EL (cell line): ENCODE measurements around the gene HPSE.

Experiments used
- DNase-seq: peaks from one replicate; pipeline ENCODE4 v3.0.0-alpha.2; 2016

The HPSE gene

DNA sequence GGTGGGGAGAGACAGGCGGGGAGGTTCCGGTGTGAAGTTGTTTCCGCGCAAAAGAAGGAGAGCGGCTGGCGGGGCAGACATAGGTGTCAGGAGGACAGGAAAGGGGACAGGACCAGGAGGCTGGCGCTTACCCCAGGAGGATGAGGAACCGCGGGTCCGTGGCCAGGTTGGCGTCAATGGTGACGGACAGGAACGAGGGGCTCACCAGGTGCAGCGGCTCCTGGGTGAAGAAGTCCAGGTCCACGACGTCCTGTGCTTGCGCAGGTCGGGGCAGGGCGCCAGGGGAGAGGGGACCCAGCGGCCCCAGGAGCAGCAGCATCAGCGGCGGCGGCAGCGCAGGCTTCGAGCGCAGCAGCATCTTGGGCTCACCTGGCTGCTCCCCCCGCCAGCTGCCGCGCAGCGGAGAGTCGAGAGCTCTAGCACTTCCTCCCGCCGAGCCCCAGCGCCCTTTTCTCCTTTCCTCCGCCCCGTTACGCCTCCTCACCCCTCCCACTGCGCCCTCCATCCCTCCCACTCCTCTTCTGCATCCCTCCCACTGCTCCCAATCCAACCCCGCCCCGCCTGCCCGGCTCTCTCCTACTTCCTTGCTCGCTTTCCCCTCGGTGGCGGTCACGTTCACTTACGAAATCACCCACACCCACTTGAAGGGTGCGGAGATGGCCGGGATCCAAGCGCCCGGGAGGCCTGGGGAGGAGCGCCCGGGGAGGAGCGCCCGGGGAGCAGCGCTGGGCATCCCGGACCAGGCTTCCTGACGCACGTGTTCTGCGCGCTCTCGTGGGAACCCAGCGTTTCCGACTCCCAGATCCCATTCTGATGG, at the start of gene HPSE:
HPSE (minus strand) TSS at position 424 of the 817 bp plus-strand sequence; CDS start at position 358, 66 bp downstream.
- DNase-seq: peak; percentile 88

DNA sequence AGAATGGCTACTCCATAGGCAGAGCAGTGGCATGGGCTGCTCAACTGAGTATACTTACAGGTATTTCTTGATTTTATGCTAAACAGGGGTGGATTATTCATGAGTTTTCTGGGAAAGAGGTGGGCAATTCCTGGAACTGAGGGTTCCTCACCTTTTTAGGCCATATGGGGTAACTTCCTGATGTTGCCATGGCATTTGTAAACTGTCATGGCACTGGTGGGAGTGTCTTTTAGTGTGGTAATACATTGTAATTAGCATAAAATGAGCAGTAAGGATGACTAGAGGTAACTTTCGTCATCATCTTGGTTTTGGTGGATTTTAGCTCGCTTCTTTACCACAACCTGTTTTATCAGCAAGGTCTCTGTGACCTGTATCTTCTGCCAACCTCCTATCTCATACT, 48.2 kb upstream of the HPSE start:
- no peak for DNase-seq

DNA sequence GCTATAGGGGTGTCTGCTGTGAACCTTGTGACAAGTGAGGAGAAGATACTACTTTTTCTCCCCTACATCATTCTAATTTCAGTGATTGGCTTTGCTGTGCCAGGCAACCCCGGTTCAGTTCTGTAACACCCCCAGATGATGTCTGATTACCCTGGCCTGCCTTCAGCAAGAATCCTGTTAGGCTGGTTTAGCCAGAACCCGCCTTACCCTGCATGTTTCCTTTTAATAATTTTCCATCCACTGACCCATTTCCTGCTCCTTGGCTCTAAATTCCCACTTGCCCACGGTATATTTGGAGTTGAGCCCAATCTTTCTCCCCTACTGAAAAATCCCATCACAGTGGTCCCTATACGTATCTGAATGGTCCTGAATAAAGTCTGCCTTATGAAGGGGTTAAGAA, 46.5 kb upstream of the HPSE start:
- no peak for DNase-seq

DNA sequence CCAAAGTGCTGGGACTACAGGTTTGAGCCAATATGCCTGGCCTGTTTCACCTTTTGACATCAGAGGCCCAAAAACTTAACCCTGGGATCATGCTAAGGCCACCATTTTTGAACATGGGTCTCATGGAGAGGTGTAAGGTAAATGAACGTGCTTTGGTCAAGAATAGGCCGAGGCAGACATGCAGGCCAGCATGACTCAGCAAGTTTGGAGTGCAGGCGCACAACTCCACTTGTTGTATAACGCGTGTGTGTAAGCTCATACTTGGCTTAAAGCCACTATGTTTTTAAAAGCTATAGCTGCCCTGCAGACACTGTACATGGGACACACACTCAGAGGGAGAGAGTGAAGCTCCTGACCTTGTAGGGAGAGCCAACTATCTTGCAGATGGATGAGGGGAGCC, 43.8 kb upstream of the HPSE start:
- DNase-seq: no peak

DNA sequence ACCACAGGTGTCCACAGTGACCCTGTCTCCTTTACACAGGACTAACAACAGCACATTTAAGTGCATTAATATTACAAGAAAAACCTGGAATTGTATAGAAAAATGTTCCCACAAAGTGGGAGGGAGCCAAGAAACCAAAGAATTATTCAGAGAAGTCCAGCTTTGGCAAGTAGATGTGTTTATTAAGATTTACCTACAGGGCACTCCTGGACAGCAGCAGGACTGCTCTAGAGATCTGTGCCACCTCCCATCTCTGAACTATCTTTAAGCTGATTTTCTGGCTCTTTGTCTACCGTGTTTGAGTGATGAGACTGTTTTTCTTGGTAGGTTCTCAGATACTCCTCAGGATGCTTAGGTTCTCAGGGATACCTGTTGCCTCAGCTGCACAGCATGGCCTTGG, 38.3 kb upstream of the HPSE start:
- DNase-seq: no peak

DNA sequence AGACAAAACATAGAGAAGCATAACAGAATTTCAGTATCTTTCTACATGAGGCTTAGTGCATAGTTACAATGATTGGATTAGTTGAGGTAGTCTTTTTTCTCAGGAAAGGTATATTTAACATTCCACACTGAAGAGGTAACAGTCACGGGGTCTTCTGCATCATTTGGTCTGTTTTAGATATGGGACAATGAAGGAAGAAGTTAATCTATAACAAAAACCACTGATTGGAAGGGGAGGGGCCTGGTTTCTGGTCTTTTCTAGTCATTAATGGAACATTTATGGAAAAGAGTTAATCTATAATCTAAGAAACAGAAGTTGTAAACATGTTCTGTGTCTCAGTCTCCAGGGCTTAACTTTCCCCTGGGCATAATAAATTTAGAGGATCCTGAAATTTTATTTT, 37.3 kb upstream of the HPSE start:
- DNase-seq: no peak

DNA sequence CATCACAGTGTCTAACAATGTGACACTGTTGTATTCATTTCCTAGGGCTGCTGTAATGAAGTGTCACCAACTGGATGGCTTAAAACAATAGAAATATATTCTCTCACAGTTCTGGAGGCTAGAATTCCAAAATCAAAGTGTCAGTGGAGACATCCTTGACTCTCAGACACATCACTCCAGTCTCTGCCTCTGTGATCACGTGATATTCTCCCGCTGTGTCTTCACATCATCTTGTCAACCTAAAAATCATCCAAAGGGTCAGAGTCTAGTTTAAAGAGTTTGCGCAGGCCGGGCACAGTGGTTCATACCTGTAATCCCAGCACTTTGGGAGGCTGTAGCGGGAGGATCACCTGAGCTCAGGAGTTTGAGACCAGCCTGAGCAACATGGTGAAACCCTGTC, 36.6 kb upstream of the HPSE start:
- DNase-seq: no peak

DNA sequence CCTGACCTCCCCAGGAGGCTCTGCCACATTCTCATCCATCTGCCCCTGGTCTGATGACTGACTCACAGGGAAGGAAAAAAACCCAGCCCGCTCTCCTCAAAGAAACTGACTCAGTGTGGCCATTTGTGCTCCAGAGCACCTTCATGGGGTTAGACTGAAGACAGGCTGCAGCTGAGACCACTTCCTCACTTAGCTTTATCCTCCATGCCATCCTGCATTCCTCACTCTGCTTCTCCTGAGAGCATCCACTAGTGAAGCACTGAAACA, 35.9 kb upstream of the HPSE start:
- DNase-seq: peak; percentile 31

DNA sequence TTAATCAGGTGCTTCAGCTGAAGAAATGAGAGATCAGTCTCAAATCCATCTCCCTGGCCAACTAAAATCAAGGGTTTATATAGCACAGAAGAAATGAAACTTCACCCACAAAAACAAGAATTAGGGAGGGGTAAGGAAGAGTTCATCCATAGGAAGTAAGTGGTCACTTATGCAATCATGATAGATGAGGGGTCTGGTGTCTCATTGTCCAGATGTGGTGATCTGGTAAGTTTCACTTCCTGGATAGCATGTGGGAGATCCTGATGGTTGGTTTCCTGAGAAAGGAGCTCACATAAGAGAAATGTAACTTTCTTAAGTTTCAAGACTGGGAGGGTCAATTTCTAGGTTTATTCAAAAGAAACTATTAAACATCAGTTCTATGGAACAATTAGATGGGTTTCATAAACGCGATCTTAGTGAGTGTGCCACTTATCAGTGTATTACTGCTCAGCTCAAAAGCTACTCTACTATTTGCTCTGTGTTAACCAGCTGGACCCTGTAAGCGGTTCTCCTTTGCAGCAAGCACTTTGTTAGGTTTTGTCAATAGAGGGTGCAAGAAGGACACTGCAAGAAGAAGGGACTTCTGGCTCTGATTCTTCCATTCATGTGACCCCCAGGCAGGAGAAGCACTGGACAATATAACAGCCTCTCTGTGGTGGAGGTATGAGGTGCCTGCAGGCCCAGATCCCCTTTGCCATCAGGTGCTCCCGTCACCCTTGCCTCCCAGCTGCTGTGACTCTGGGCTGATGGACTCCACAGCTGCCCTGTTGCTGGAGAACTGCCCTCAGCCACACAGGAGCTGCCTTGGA, 35.4 kb upstream of the HPSE start:
- DNase-seq: peak; percentile 25

DNA sequence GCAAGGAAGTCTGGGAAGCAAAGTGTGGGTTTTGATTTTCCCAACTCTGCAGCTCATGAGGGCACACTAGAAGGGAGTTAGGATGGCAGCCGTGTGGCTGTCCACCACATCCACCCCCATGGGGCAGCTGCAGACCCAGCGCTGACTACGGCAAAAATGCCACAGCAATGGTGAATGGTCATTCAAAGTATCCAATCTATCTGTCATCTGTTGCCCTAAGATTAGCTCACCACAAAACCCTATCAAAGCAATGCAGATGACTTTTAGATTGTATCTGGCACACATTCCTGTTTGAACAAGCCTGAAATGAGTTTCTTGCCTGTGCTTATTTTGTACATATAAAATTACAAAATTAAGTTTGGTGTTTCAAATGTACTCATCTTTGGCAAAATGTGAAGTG, 29.7 kb upstream of the HPSE start:
- DNase-seq: no peak

DNA sequence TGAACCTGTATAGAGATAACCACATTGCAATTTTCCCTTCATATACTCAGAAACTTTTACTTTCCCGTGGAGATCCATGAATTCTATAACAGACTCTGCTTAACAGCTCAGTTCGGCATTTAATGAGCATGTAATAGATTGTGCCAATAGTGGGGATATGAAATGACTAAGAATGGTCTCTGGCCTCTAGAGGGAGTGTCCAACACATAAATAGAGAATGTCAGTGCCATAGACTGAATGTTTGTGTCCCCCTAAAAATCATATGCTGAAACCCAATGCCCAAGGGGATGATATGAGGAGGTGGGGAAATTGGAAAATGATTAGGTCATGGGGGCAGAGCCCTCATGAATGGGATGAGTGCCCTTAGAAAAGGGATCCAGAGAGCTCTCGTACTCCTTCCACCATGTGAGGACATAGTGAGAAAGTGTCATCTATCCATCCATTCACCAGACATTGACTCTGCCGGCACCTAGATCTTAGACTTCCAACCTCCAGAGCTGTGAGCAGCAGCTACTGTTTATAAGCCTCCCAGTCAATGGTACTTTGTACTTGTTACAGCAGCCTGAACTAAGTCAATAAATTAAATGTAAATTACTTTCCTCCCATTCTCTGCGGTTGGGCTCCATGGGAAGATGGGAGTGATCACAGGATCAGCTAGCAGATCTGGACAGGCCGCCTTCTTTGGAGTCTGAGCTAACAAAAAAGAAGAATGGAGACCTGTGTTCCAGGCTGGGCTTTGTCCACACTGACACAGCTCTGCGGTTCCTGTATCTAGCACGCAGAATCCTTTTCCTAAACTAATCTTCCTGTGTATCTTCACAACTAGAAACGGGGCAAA, 28.1 kb upstream of the HPSE start:
- DNase-seq: peak; percentile 39

DNA sequence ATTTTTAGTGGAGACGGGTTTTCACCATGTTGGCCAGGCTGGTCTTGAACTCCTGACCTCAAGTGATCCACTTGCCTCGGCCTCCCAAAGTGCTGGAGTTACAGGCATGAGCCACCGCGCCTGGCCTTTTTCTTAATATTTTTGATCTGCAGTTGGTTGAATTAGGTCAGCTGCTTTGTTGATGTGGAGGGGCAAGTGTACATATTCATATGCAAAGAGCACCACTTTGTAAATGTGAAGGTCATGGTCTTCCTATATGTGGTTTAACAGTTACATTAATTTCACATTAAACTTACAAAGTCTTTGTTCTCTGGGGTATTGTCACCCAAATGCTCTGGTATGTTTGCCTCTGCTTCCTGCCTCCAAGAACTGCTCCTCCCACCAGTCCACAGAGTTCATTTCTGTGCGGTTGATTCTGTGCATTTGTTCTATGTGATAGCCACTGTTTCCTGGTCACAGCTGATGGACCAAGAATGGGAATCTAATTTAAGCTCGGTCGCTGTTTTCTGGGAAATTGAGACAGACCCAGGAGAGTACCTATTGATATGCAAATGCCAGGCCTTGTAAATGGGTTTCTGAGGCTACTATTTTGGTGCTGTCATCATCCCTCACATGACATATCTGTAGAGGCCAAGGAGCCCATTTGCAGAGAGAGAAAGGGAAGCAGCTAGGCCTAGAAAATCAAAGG, 26.9 kb upstream of the HPSE start:
- DNase-seq: no peak

DNA sequence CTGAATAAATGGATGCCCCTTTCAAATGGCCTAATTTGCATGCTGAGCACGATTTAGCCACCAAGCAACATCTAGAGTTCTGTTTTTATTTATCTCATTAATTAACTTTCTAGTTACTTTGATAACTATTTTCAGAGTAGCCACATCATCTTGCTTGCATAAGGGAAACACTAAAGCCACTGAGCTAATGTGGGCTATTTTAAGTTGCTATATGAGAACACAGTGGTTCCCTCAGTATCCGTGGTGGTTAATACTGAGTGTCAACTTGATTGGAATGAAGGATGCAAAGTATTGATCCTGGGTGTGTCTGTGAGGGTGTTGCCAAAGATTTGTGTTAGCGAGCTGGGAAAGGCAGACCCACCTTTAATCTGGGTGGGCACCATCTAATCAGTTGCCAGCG, 25.4 kb upstream of the HPSE start:
- no peak for DNase-seq

DNA sequence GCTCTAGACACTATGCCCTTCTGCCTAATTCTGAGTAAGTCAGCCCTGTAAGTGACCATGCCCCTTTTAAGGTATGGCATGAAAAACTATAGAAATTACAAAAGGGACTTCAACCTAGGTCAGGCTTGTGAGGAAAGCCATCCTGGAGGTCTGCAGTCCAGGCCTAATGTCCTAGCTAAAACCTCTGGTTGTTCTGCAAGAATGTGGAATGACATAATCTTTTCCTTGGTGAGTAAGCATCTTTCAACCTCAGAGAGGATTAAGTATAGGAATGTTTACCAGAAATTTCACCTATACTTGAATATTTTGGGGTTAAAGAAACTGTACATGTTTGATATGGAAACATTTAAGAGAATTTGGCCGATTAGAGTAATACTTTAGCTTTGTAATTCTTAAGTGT, 23.8 kb upstream of the HPSE start:
- peak; percentile 75 for DNase-seq

DNA sequence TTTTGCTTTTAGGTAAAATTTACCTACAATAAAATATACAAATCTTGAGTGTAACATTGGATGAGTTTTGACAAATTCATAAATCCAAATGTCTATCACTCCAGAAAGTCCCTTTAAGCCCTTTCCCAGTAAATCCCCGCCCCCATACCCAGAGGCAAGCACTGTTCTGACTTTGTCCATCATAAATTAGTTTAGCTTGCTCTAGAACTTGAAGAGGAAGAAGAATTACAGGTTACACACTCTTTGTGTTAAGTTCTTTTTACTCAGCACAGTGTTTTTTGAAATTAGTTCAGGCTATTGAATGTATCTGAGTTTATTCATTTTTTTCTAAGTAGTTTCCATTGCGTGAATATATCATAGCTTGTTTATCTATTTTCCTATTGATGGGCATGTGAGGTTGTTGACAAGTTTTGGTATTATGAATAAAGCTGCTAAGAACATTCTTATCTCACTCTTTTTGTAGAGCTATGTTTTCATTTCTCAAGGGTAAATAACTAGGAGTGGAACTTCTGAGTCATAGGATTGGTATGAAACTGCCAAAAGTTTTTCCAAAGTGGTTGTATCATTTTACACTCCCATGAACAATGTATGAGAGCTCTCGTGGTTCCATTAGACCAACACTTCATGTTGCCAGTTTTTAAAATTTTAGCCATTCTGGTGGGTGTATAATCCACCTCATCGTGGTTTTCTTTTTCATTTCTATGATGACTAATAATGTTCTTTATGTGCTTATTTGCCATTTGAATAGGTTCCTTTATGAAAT, 22.4 kb upstream of the HPSE start:
- DNase-seq: peak; percentile 92

DNA sequence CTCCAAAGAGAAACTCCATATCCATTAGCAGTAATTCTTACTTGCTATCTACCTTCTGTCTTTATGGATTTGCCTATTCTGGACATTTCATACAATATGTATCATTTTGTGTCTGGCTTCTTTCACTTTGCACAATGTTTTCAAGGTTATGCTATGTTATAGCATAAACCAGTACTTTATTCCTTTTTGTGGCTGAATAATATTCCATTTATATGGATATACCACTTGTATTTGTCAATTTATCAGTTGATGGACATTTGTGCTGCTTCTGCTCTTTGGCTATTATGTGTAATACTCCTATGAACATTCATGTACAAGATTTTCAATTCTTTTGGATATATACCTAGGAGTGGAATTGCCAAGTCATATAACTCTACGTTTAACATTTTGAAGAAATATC, 18.9 kb upstream of the HPSE start:
- no peak for DNase-seq

DNA sequence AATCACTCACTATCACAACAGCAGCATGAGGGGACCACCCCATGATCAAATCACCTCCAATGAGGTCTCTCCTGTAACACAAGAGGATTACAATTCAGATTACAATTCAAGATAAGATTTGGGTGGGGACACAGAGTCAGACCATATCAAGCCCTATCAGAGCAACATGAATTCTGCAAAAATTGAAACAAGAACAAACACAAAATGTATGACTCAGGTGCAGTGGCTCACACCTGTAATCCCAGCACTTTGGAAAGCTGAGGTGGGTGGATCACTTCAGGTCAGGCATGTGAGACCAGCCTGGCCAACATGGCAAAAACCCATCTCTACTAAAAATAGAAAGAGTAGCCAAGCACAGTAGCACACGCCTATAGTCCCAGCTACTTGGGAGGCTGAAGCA, 13.4 kb upstream of the HPSE start:
- no peak for DNase-seq

DNA sequence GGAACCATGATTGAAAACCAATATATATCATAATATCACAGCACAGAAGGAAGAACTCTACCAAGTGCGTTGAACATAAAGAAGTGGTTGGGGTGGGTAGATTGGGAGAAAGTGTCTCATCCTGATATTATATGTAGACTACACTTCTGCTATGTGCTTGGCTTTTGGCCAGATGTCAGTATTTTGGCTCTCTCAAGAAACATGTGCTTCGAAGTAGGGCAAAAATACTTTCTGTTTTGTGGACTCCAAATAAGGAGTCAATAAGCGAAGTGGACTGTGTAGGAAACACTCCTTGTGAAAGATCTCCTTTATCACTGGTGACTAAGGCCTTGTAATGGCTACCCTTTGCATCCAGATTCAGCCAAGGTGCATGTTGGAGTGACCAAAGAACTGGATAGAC, 7.8 kb upstream of the HPSE start:
- DNase-seq: no peak

DNA sequence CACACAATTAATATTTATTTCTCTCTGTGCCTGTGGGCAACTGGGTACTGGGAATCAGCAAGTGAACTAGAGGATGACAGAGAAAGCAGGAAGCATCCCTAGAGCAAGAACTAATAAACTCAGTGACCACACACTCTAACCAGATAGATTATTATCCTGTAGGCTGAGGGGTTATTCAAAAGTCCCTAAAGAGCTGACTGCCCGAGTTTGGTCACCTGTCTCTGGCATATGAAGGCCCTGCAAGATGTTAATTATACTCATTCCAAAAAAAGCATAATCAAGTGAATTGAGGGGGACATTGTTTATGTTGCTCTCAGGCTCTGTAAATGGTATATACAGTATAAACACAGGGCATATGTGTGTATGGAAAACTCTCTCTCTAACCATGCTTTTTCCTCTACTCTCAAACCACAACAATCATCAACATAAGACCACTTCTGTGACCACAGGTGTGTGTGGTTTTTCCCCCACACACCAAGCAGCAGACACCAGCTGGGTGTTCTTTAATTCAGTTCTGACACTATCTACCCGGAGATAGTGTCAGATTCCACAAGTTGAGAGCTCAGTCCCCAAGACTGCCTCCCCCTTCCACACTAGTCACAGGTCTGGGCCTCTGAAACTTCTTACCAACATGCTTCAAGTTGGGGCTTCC, 6.2 kb upstream of the HPSE start:
- no peak for DNase-seq

DNA sequence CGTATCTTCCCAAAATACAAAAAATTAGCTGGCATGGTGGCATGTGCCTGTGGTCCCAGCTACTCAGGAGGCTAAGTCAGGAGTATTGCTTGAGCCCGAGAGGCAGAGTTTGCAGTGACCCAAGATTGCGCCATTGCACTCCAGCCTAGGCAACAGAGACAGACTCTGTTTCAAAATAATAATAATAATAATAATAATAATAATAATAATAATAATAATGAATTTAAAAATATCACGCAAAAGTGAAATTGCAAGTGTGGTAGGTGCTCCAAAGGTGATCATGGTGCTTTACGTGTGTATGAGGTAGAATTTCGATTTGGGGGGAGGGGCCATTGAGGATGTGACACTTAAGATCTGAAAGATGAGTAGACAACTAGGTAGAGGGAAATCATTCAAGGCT, 4.9 kb upstream of the HPSE start:
- no peak for DNase-seq

DNA sequence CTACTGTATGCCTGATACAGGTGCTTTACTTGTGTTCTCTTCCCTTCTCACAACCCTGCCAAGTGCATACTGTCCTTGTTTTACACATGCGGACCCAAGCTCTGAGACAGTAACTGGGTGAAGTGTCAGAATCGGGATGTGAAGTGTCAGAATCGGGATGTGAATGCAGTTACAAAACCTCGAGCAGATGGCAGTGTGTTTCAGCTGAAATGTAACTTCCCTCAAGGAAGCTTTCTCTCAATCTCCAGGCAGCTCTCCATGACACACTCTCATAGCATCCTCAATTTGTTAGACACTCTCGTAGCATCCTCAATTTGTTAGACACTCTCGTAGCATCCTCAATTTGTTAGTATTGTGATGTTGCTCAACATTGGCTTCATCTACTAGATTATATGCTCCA, 1.1 kb upstream of the HPSE start:
- no peak for DNase-seq

DNA sequence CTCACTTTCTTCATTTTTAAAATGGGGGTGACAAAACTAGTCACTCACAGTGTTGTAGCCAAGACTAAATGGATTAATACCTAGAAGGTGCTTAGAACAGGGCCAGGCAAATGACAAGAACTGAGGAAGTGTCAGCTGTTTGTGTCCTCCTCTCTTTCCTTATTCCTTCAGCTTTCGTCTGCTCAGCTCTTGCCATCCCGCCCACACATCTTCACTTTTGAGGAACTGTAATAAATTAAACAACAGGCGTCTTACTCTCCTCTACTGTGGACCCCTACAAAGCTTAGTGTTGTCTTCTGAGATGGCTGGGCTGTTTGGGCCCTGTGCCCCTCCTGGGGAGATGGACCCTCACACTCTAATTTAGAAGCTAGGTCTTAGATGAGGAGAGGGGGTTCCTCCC, 2.7 kb downstream of the HPSE start:
- no peak for DNase-seq
